Measurements from ENCODE around the gene UBC.

Gene UBC

GRCh38 chr12:124884587-124885438 lies 29.6 kb downstream of the UBC start:
- TF ChIP-seq ZNF565 (CRISPR knock-in tag; conservative IDR thresholded peaks at IDR 0.05; ENCODE audit: low read depth) (no peak), ZNF70 (CRISPR knock-in tag; IDR thresholded peaks at IDR 0.05) (no peak), SNAI2 (CRISPR knock-in tag; IDR thresholded peaks at IDR 0.05) (no peak), CSRNP3 (CRISPR knock-in tag; IDR thresholded peaks at IDR 0.05) (no peak), ZFP3 (CRISPR knock-in tag; IDR thresholded peaks at IDR 0.05) (no peak), ZC3H10 (CRISPR knock-in tag; IDR thresholded peaks at IDR 0.05) (no peak), TOX (CRISPR knock-in tag; IDR thresholded peaks at IDR 0.05; ENCODE audit: borderline replicate concordance) (no peak), BACH2 (CRISPR knock-in tag; IDR thresholded peaks at IDR 0.05; ENCODE audit: borderline replicate concordance) (no peak), TSHZ2 (CRISPR knock-in tag; IDR thresholded peaks at IDR 0.05) (no peak), RARB (CRISPR knock-in tag; IDR thresholded peaks at IDR 0.05) (no peak), ARNTL (CRISPR knock-in tag; IDR thresholded peaks at IDR 0.05; ENCODE audit: borderline replicate concordance, low read depth) (no peak), ISL1 (CRISPR knock-in tag; IDR thresholded peaks at IDR 0.05) (no peak), GLIS3 (CRISPR knock-in tag; IDR thresholded peaks at IDR 0.05) (no peak), OSR1 (CRISPR knock-in tag; IDR thresholded peaks at IDR 0.05) (no peak), TCF4 (CRISPR knock-in tag; IDR thresholded peaks at IDR 0.05; ENCODE audit: borderline replicate concordance) (no peak), ESRRG (CRISPR knock-in tag; IDR thresholded peaks at IDR 0.05) (no peak), PATZ1 (CRISPR knock-in tag; IDR thresholded peaks at IDR 0.05; ENCODE audit: borderline replicate concordance) (no peak)
- no peak for ATAC-seq

- no peak for TF ChIP-seq OSR1 (CRISPR knock-in tag; IDR thresholded peaks at IDR 0.05)
- TF ChIP-seq ESRRG (CRISPR knock-in tag; IDR thresholded peaks at IDR 0.05), result no peak
- TF ChIP-seq ZNF70 (CRISPR knock-in tag; IDR thresholded peaks at IDR 0.05), result no peak
- no peak for TF ChIP-seq ZNF8 (CRISPR knock-in tag; IDR thresholded peaks at IDR 0.05)
- no peak for TF ChIP-seq CREB5 (CRISPR knock-in tag; IDR thresholded peaks at IDR 0.05; ENCODE audit: low read depth)
- TF ChIP-seq POU6F1 (CRISPR knock-in tag; IDR thresholded peaks at IDR 0.05; ENCODE audit: borderline replicate concordance, low read depth), result no peak
- TF ChIP-seq SNAI2 (CRISPR knock-in tag; IDR thresholded peaks at IDR 0.05), result no peak
- TF ChIP-seq TSHZ2 (CRISPR knock-in tag; IDR thresholded peaks at IDR 0.05), result no peak
- TF ChIP-seq GLIS3 (CRISPR knock-in tag; IDR thresholded peaks at IDR 0.05), result no peak
- ATAC-seq, result peak; percentile 33; the same call in 1 of the 3 replicates
These were observed 31.0 kb downstream of the UBC start for GRCh38 chr12:124883263-124884130.

Data from SK-N-SH treated with all-trans-retinoic acid at 6 μM for 48 hours (cell line).